PC-9 (cell line): ENCODE data around the gene KLRC2.
"Not testable (repeated sequence)": the region's sequence is repeated elsewhere in the genome, so short reads cannot be mapped to it uniquely, and the experiment has no call there.

Experiments
- CTCF ChIP-seq: fragments of 200-600 bp; sonication (generic); conservative IDR thresholded peaks from 2 replicates; pipeline ENCODE4 v1.6.1; 2017; ENCODE audit warnings: mixed run types, antibody characterized with exemption, mild to moderate bottlenecking, moderate library complexity
- EZH2 ChIP-seq: fragments of 200-600 bp; sonication (generic); IDR thresholded peaks from 2 replicates; pipeline ENCODE4 v1.8.0; 2017; ENCODE audit warnings: antibody characterized with exemption, low read depth

GRCh38 chr12:10422159-10422558 is 13.7 kb downstream of the KLRC2 start:
- not testable (repeated sequence) for TF ChIP-seq CTCF, EZH2
